ENCODE data around the gene SH2D3C. TPM values are rescaled to one million over a fixed set of nuclear protein-coding genes. Genes with fewer than 3 reads are reported as not detected.

The SH2D3C gene
- total and polyA plus RNA-seq, 9 of the 15 experiments (the other 6 are each of a cell fraction or from before 2014, with no cell fraction given) = 0.03 to 1.2 (median 0.22) TPM; not detected in 1

DNA sequence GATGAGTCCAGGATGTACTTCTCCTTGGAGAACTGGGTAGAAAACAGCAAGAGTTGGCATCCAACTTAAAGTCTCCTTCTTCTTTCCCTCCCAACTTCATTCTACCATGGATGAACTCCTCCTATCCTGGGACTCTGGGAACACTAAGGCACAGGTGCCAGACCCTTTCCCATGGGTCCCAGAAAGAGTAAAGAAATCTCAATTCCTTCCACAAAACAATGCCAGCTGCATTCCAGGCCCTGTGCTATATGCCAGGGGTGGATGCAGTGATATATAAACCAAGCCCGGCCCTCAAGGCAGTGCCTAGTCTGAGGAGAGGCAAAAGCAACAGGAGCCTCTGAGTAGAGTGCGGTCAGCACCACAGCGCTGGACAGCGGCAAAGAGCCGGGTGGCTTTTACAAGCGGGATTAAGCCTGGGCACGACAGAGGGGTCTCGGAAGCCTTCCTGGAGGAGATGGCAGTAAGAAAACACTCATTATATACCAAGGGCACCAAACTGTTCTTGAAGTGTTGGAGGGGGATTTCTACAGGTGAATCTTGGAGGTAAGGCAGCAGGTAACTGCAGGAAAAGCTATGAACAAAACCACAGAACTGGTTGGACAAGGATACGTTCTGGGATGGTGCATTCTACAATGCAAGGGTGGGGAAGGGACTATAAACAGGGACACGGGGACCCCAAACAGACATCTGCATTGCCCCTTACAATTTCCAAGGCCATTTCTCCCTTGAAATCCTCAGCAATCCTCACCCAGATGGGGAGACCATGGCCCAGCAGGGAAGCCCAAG, 27.0 kb downstream of the SH2D3C start (continued):
- TF ChIP-seq, protein P1, sequence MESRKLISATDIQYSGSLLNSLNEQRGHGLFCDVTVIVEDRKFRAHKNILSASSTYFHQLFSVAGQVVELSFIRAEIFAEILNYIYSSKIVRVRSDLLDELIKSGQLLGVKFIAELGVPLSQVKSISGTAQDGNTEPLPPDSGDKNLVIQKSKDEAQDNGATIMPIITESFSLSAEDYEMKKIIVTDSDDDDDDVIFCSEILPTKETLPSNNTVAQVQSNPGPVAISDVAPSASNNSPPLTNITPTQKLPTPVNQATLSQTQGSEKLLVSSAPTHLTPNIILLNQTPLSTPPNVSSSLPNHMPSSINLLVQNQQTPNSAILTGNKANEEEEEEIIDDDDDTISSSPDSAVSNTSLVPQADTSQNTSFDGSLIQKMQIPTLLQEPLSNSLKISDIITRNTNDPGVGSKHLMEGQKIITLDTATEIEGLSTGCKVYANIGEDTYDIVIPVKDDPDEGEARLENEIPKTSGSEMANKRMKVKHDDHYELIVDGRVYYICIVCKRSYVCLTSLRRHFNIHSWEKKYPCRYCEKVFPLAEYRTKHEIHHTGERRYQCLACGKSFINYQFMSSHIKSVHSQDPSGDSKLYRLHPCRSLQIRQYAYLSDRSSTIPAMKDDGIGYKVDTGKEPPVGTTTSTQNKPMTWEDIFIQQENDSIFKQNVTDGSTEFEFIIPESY (CRISPR knock-in tag; IDR thresholded peaks at IDR 0.05) = no peak
- TF ChIP-seq GATA2 (CRISPR knock-in tag; IDR thresholded peaks at IDR 0.05) = no peak
- TF ChIP-seq, protein P2, sequence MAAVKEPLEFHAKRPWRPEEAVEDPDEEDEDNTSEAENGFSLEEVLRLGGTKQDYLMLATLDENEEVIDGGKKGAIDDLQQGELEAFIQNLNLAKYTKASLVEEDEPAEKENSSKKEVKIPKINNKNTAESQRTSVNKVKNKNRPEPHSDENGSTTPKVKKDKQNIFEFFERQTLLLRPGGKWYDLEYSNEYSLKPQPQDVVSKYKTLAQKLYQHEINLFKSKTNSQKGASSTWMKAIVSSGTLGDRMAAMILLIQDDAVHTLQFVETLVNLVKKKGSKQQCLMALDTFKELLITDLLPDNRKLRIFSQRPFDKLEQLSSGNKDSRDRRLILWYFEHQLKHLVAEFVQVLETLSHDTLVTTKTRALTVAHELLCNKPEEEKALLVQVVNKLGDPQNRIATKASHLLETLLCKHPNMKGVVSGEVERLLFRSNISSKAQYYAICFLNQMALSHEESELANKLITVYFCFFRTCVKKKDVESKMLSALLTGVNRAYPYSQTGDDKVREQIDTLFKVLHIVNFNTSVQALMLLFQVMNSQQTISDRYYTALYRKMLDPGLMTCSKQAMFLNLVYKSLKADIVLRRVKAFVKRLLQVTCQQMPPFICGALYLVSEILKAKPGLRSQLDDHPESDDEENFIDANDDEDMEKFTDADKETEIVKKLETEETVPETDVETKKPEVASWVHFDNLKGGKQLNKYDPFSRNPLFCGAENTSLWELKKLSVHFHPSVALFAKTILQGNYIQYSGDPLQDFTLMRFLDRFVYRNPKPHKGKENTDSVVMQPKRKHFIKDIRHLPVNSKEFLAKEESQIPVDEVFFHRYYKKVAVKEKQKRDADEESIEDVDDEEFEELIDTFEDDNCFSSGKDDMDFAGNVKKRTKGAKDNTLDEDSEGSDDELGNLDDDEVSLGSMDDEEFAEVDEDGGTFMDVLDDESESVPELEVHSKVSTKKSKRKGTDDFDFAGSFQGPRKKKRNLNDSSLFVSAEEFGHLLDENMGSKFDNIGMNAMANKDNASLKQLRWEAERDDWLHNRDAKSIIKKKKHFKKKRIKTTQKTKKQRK (IDR thresholded peaks at IDR 0.05; ENCODE audit: borderline replicate concordance, low read depth, low read length) = no peak
- peak; percentile 88 for TF ChIP-seq ZFP36 (IDR thresholded peaks at IDR 0.05; ENCODE audit: low read depth, low read length, partially characterized antibody)
- TF ChIP-seq ZNF644 (tag; IDR thresholded peaks at IDR 0.05; ENCODE audit: low read depth) = 0 out of 2 replicates have a peak, but pooled peaks have one; percentile 25
- TF ChIP-seq, protein P3, sequence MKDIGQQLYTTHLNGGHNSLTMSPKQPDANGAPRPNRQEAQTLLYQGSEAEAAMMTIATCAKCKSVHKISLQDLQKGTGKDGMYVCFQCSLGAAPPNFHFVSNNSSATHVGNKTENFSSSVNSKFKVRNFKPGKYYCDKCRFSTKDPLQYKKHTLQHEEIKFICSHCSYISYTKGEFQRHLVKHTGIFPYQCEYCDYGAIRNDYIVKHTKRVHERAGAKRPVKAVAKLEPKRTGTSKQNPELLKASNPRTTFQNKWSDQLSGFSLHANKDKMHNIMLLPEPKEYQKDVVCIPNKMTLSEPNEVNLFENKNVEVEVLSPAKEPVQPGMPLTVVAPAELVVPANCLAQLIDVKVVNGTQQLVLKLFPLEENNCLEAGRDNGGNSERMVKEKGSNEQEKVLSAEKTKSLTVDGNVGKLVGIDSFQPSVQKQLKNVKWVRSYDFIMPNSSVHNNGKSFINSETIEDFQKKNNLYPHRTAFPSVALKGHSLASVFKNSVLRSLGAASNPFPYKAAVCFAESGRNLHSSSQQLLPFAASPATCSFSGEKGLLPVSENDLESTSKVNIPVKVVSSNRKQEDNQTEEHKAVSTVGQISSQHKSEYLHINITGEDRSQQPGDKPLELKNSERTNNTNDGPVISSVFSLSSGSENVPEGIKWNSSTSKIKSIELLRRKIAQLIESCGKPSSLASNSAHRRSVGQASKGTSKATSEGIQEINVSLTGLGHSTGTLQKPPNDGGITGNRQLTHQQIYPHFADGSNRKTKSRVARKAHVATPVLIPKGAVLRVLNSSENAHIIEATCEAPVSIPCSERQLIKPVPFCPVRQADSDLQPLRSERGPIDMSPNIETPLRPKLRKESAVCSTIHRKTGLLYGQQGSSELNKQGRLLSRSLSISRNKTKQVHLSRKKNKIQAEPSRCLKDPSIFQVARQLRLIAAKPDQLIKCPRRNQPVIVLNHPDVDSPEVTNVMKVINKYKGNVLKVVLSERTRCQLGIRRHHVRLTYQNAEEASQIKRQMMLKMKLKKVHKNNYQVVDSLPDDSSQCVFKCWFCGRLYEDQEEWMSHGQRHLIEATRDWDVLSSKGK (CRISPR knock-in tag; IDR thresholded peaks at IDR 0.05) = no peak
- TF ChIP-seq HNRNPH1 (optimal IDR thresholded peaks at IDR 0.05; ENCODE audit: low read depth, low read length) = no peak
- no peak for TF ChIP-seq RBFOX2 (IDR thresholded peaks at IDR 0.05; ENCODE audit: low read depth, low read length)
- no peak for TF ChIP-seq ZNF316 (IDR thresholded peaks at IDR 0.05)
- TF ChIP-seq, protein P4, sequence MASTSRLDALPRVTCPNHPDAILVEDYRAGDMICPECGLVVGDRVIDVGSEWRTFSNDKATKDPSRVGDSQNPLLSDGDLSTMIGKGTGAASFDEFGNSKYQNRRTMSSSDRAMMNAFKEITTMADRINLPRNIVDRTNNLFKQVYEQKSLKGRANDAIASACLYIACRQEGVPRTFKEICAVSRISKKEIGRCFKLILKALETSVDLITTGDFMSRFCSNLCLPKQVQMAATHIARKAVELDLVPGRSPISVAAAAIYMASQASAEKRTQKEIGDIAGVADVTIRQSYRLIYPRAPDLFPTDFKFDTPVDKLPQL (IDR thresholded peaks at IDR 0.05; ENCODE audit: extremely low read depth, insufficient read length) = no peak
- TF ChIP-seq EHMT2 (IDR thresholded peaks at IDR 0.05) = peak; percentile 98
- no peak for TF ChIP-seq ZFP30 (CRISPR knock-in tag; IDR thresholded peaks at IDR 0.05; ENCODE audit: borderline replicate concordance)
- no peak for TF ChIP-seq JUND (IDR thresholded peaks at IDR 0.05; ENCODE audit: borderline replicate concordance, low read depth, low read length)
- TF ChIP-seq JUND (tag; IDR thresholded peaks at IDR 0.05; ENCODE audit: borderline replicate concordance, low read depth, low read length) = peak; percentile 38; the same call in 1 of the 3 replicates
- TF ChIP-seq EZH2 (IDR thresholded peaks at IDR 0.05; ENCODE audit: borderline replicate concordance, low read depth, low read length) = no peak
- no peak for TF ChIP-seq ZNF586 (CRISPR knock-in tag; conservative IDR thresholded peaks at IDR 0.05)

Measured in K562 (cell line).